Upper lobe of right lung (tissue), 1 donor: ENCODE results near the gene C9orf85. TPM values are rescaled to one million over a fixed set of nuclear protein-coding genes. Genes with fewer than 3 reads are reported as not detected.

ENCODE experiments used
- ATAC-seq: fragments of 200-7000 bp; cut with Tn5 transposase; one replicate; pipeline ENCODE4 v1.9.1; 2020; ENCODE audit warnings: mild to moderate bottlenecking, moderate library complexity
- DNase-seq: peaks from one replicate; pipeline ENCODE4 v3.0.0-alpha.2; 2020
- H3K27ac ChIP-seq: fragments of 200-600 bp; one replicate; pipeline ENCODE4 v1.8.0; 2022
- H3K27me3 ChIP-seq: fragments of 200-600 bp; one replicate; pipeline ENCODE4 v1.8.0; 2022; ENCODE audit warnings: mild to moderate bottlenecking
- H3K36me3 ChIP-seq: fragments of 200-600 bp; one replicate; pipeline ENCODE4 v1.8.0; 2022
- H3K4me1 ChIP-seq: fragments of 200-600 bp; one replicate; pipeline ENCODE4 v1.8.0; 2022
- H3K4me3 ChIP-seq: fragments of 200-600 bp; one replicate; pipeline ENCODE4 v1.8.0; 2022; ENCODE audit warnings: mild to moderate bottlenecking
- H3K9me3 ChIP-seq: fragments of 200-600 bp; one replicate; pipeline ENCODE4 v1.8.0; 2022
- intact Hi-C: fragments of 100-400 bp; cut with DNase I; formaldehyde crosslinking; loops from one replicate; pipeline ENCODE4 v1.11.0; 2022
- total RNA-seq: library from RNA; stranded (reverse); fragmentation: NEBNext Ultra II Directional; extraction: Animal tissue kit (Norgen Biotek cat#: 25700); gene quantifications from one replicate; pipeline ENCODE4 v1.2.1, GENCODE V29; 2021
- TF ChIP-seq, protein P1 (sequence below): fragments of 200-600 bp; IDR thresholded peaks from one replicate; pipeline ENCODE4 v1.8.0; 2022; ENCODE audit warnings: antibody characterized with exemption
- donor health status: DM: no; HTN: yes; CAD: no; lungs with severe emphysema.

The C9orf85 gene
- total RNA-seq, 1 donor from 2014 or later, result 10.0 TPM

DNA sequence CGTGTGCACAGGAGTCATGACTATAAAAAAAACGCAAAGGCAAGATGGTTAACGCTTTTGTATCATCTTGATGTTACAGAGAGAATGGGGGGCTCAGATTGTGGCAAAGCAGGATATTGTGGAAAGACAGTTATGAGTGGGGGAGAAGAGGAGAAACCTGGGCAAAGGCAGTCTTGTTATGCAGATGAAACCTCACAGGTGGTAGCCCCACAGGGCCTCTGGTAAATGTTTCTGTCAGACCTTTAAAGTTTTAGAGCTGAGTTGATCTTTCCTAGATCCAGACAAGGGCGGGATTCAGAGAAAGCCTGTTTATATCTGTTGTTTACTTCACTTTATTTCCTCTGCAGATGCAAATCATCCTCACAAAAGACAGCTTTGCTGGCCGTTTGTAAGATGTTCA, 55.2 kb downstream of the C9orf85 start:
- TF ChIP-seq, protein P1, sequence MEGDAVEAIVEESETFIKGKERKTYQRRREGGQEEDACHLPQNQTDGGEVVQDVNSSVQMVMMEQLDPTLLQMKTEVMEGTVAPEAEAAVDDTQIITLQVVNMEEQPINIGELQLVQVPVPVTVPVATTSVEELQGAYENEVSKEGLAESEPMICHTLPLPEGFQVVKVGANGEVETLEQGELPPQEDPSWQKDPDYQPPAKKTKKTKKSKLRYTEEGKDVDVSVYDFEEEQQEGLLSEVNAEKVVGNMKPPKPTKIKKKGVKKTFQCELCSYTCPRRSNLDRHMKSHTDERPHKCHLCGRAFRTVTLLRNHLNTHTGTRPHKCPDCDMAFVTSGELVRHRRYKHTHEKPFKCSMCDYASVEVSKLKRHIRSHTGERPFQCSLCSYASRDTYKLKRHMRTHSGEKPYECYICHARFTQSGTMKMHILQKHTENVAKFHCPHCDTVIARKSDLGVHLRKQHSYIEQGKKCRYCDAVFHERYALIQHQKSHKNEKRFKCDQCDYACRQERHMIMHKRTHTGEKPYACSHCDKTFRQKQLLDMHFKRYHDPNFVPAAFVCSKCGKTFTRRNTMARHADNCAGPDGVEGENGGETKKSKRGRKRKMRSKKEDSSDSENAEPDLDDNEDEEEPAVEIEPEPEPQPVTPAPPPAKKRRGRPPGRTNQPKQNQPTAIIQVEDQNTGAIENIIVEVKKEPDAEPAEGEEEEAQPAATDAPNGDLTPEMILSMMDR, result no peak
- Histone ChIP-seq H3K27ac (no peak overlapping the region), H3K4me1 (no peaks in the 10 kb centered on the region), H3K27me3 (no peaks in the 10 kb centered on the region), H3K4me3 (no peak overlapping the region), H3K36me3 (peaks cover 3% of the 10 kb centered on the region), H3K9me3 (no peaks in the 10 kb centered on the region)
- DNase-seq, result no peak
- ATAC-seq, result no peak
- intact Hi-C loops, result no loop called here

GRCh38 chr9:71968541-71969090, 57.2 kb downstream of the C9orf85 start:
- TF ChIP-seq, protein P1, result no peak
- no peaks in the 10 kb centered on the region for H3K4me1 ChIP-seq
- H3K4me3 ChIP-seq, result no peak overlapping the region
- intact Hi-C loops, result no loop called here
- no peak for ATAC-seq
- no peak for DNase-seq
- peaks cover 23% of the 10 kb centered on the region for H3K36me3 ChIP-seq
- H3K27ac ChIP-seq, result no peak overlapping the region
- no peaks in the 10 kb centered on the region for H3K27me3 ChIP-seq
- H3K9me3 ChIP-seq, result no peaks in the 10 kb centered on the region

DNA sequence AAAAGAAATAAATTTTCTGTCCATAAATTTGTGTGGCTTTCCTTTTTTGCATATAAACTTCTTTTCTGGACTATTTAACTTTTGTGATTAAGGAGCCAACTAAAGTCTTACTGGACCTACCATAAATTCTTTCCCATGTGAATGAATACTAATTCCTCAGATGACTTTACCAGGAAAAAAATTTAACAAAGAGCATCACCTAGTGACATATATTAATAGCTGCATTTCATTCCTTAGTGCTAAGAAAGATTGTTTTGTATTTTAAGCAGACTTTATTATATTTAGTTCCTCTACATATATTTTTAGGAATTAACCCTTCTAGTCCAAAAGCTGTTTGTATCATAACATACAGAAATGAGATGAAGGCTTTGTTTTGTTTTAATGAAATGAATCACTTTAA, 64.4 kb downstream of the C9orf85 start:
- intact Hi-C loops, result no loop called here
- TF ChIP-seq, protein P1, result peak; percentile 25
- no peaks in the 10 kb centered on the region for H3K27me3 ChIP-seq
- H3K9me3 ChIP-seq, result no peaks in the 10 kb centered on the region
- no peaks in the 10 kb centered on the region for H3K4me1 ChIP-seq
- ATAC-seq (no peak), DNase-seq (no peak)
- H3K36me3 ChIP-seq, result peaks cover 24% of the 10 kb centered on the region
- H3K27ac ChIP-seq, result no peak overlapping the region
- no peak overlapping the region for H3K4me3 ChIP-seq

GRCh38 chr9:71977003-71977402, 65.6 kb downstream of the C9orf85 start:
- Histone ChIP-seq H3K4me1 (no peaks in the 10 kb centered on the region), H3K36me3 (peaks cover 17% of the 10 kb centered on the region), H3K9me3 (no peaks in the 10 kb centered on the region), H3K4me3 (no peak overlapping the region), H3K27me3 (no peaks in the 10 kb centered on the region), H3K27ac (no peak overlapping the region)
- ATAC-seq, result no peak
- DNase-seq, result no peak
- TF ChIP-seq, protein P1, result no peak
- intact Hi-C loops, result no loop called here

- Histone ChIP-seq H3K4me3 (no peak overlapping the region), H3K27ac (no peak overlapping the region), H3K36me3 (no peaks in the 10 kb centered on the region), H3K4me1 (no peaks in the 10 kb centered on the region), H3K9me3 (no peaks in the 10 kb centered on the region), H3K27me3 (no peaks in the 10 kb centered on the region)
- ATAC-seq, result no peak
- DNase-seq, result no peak
- TF ChIP-seq, protein P1, result no peak
- intact Hi-C loops, result no loop called here
Observed at GRCh38 chr9:71980266-71981190, 69.1 kb downstream of the C9orf85 start.
